IPS DF 4.7 (cell line): Measurements from ENCODE around the gene MTX2.
"Not testable (repeated sequence)": the region's sequence is repeated elsewhere in the genome, so short reads cannot be mapped to it uniquely, and the experiment has no call there.

Source experiments
- DNase-seq: peaks from one replicate; pipeline ENCODE4 v3.0.0-alpha.2; 2013; ENCODE audit warnings: low spot score; ENCODE audit errors: extremely low read depth

Gene MTX2

GRCh38 chr2:176285321-176285720 lies 16.1 kb downstream of the MTX2 start:
- no peak for DNase-seq

- no peak for DNase-seq
Observed at GRCh38 chr2:176291335-176291734, 22.1 kb downstream of the MTX2 start.

- DNase-seq = no peak
Observed at GRCh38 chr2:176291809-176292283, 22.6 kb downstream of the MTX2 start.

- no peak for DNase-seq
Observed at GRCh38 chr2:176292608-176293007, 23.4 kb downstream of the MTX2 start.

GRCh38 chr2:176293334-176293733 lies 24.1 kb downstream of the MTX2 start:
- no peak for DNase-seq

GRCh38 chr2:176297067-176297466 lies 27.8 kb downstream of the MTX2 start:
- DNase-seq = no peak

GRCh38 chr2:176297737-176298136 lies 28.5 kb downstream of the MTX2 start:
- no peak for DNase-seq

GRCh38 chr2:176306020-176306419 lies 36.8 kb downstream of the MTX2 start:
- DNase-seq = not testable (repeated sequence)

- no peak for DNase-seq
Observed at GRCh38 chr2:176317199-176317598, 48.0 kb downstream of the MTX2 start.

- DNase-seq = no peak
Observed at GRCh38 chr2:176317623-176318065, 48.4 kb downstream of the MTX2 start.

- no peak for DNase-seq
Observed at GRCh38 chr2:176321916-176322315, 52.7 kb downstream of the MTX2 start.

- DNase-seq = no peak
Observed at GRCh38 chr2:176324862-176325261, 55.6 kb downstream of the MTX2 start.

- peak; percentile 76 for DNase-seq
Observed at GRCh38 chr2:176325732-176326131, 56.5 kb downstream of the MTX2 start.

GRCh38 chr2:176328149-176328548 lies 58.9 kb downstream of the MTX2 start:
- no peak for DNase-seq

GRCh38 chr2:176330612-176331011 lies 61.4 kb downstream of the MTX2 start:
- DNase-seq = no peak

GRCh38 chr2:176331646-176332045 lies 62.4 kb downstream of the MTX2 start:
- DNase-seq = no peak

GRCh38 chr2:176334729-176335128 lies 65.5 kb downstream of the MTX2 start:
- no peak for DNase-seq

GRCh38 chr2:176338395-176338794 lies 69.2 kb downstream of the MTX2 start:
- DNase-seq = no peak

- DNase-seq = no peak
Observed at GRCh38 chr2:176339208-176339607, 70.0 kb downstream of the MTX2 start.

GRCh38 chr2:176356251-176356650 lies 87.0 kb downstream of the MTX2 start:
- DNase-seq = no peak

GRCh38 chr2:176364273-176364977 lies 95.2 kb downstream of the MTX2 start:
- DNase-seq = no peak

GRCh38 chr2:176368349-176368748 lies 99.1 kb downstream of the MTX2 start:
- DNase-seq = no peak

- DNase-seq = no peak
Observed at GRCh38 chr2:176370467-176371171, 101.4 kb downstream of the MTX2 start.
